IPS-18c (cell line): ENCODE measurements around the gene CTBP1.

Source experiments
- H3K4me3 ChIP-seq: 2 replicates; pipeline ENCODE4 v1.7.0; 2013; ENCODE audit warnings: low read depth, mild to moderate bottlenecking, low read length, moderate library complexity; ENCODE audit not compliant: insufficient read depth
- H3K9me3 ChIP-seq: one replicate; pipeline ENCODE4 v1.6.1; 2013; ENCODE audit warnings: mild to moderate bottlenecking, low read length, moderate library complexity; ENCODE audit not compliant: control insufficient read depth, insufficient read depth

CTBP1 gene

GRCh38 chr4:1210971-1211370 lies 38.0 kb downstream of the CTBP1 start:
- Histone ChIP-seq H3K4me3 (no peak overlapping the region), H3K9me3 (no peaks in the 10 kb centered on the region)

DNA sequence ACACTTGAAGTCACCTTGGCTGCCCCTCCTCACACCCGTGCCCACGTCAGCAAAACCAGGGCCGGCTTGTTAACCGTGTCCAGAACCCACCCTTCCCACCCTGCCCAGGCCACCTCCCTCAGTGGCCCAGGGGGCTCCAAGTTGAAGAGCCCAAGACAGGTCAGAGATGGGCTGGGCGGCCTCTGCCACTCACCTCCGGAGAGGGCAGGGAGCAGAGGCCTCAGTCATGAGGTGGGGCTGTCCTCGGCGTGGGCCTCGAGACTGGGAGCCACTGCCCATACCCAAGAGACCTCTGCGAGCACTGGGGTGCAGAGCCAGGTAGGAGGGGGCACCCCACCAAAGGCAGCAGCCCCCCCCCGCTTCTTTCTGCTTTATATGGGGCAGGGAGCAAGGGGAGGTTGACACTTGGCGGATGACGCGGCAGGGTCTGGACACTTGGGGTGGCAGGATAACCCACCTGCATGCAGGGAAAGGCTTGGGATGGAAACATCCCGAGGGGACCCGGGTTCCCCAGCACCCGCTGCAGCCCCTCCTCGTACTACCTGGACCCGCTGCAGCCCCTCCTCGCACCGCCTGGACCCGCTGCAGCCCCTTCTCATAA lies 38.6 kb downstream of the CTBP1 start:
- Histone ChIP-seq H3K4me3 (no peak overlapping the region), H3K9me3 (no peaks in the 10 kb centered on the region)

- H3K4me3 ChIP-seq, result no peak overlapping the region
- no peaks in the 10 kb centered on the region for H3K9me3 ChIP-seq
Observed at GRCh38 chr4:1209821-1210220, 39.1 kb downstream of the CTBP1 start.

GRCh38 chr4:1208970-1209704 lies 39.8 kb downstream of the CTBP1 start:
- no peaks in the 10 kb centered on the region for H3K9me3 ChIP-seq
- no peak overlapping the region for H3K4me3 ChIP-seq

- Histone ChIP-seq H3K9me3 (no peaks in the 10 kb centered on the region), H3K4me3 (no peak overlapping the region)
Observed at GRCh38 chr4:1208266-1208961, 40.5 kb downstream of the CTBP1 start.

GRCh38 chr4:1207603-1208265 lies 41.2 kb downstream of the CTBP1 start:
- H3K9me3 ChIP-seq, result no peaks in the 10 kb centered on the region
- H3K4me3 ChIP-seq, result no peak overlapping the region

- Histone ChIP-seq H3K9me3 (no peaks in the 10 kb centered on the region), H3K4me3 (no peak overlapping the region)
Observed at GRCh38 chr4:1207157-1207470, 41.8 kb downstream of the CTBP1 start.

DNA sequence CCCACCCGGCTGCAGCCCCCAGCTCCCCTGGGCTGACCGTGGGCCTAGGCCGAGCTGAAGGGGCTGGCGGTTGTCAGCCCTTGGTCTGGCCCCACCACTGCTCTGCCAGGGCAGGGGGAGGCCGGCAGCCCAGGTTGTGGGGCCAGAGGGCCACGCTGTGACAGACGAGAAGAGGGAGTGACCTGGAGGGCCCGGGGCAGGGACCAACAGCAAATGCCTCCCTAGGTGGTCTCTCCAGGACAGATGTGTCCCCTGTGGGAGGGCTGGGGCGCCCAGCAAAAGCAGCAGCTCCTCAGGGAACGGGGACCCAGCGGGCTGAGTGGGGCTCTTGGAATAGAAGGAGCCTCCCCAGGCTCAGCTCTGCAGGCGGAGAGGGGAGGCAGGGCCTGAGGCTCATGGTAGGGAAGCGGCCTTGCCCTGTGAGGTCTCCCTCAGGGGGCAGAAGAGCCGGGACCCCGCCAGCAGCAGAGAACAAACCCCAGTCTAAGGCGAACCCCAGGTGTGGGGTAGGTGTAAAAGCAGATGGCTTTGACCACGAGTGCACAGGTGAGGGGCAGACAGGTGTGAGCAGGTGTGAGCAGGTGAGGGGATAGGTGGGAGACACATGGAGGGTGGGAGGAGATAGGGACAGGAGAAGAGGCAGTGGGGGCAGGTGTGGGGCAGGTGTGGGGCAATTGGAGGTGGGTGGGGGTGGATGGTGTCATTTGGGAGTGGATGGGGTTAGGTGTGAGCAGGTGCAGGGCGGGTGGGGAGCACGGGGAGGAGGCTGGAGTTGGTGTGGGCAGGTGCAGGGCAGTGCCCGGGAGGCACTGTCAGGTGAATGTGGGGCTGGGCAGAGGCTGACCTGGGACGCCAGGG lies 42.4 kb downstream of the CTBP1 start:
- H3K9me3 ChIP-seq, result no peaks in the 10 kb centered on the region
- no peak overlapping the region for H3K4me3 ChIP-seq

DNA sequence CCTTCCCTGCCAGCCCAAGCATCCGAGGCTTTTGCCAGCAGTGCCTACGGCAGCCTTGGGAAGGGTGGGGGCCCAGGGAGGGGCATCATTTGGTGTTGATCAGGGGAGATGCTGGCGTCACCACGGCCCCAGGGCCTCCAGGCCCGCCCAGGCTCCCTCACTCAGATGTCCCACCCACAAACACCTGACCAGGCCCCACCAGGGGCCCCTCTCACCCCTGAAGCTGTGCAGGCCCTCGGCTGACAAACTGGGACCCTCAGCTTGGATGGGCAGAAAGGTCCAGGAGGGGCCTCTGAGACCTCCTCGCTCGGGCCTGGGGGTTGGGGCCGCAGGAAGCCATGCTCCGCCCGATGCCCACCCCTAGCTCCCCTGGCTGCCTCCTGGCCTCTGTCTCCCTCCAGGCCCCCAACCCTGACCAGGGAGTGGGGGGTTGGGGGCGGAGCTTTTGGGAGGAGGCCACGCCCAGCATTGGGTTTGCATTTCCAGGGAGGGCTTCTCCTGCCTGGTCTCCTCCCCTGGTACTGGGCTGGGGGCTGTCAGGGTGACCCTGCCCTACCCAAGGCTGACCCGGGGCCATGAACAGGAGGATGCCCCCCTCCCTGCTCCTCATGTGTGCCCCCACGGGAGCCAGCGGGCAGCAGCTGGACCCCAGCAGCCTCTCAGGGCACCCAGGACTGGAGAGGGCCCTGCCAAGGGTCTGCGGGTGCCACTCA lies 43.2 kb downstream of the CTBP1 start:
- Histone ChIP-seq H3K9me3 (no peaks in the 10 kb centered on the region), H3K4me3 (no peak overlapping the region)

DNA sequence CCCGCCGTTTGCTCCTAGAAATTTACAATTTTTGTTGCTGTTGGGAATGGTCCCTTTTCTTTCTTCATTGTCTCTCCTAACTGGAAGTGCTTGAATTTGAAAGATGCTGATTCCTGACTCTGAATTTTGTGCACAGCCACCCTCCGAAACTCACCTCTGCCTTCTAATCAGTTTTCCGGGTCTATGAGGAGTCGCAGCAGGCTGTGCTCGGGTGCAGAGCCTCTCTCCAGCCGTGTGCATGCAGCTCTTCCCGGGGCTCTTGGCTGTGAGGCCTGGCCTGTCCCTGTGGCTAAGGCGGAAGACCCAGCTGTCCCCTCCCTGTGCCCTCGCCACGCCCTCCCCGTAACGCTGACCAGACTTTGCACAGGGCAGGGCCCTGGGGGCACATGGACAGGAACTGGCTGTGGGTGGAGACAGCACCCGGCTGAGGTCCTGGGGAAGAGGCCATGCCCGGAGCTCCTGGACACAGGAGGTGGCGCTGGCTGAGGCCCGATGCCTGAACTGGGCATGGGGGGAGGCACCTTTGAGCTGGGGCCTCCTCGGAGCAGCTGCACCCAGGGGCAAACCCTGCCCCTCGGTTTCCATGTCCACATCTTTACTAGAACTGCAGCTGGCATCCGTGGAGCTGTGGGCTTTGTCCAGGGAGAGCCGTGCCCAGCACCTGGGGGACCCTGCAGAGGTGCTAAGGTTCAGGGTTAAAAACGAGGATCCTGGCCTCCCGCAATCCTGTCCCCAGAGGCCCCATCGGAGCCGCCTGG lies 43.9 kb downstream of the CTBP1 start:
- no peak overlapping the region for H3K4me3 ChIP-seq
- no peaks in the 10 kb centered on the region for H3K9me3 ChIP-seq

GRCh38 chr4:1204286-1204827 lies 44.6 kb downstream of the CTBP1 start:
- H3K4me3 ChIP-seq, result no peak overlapping the region

GRCh38 chr4:1203026-1203616 lies 45.8 kb downstream of the CTBP1 start:
- Histone ChIP-seq H3K4me3 (no peak overlapping the region), H3K9me3 (no peaks in the 10 kb centered on the region)

More at GRCh38 chr4:1204286-1204827, 44.6 kb downstream of the CTBP1 start:
- no peaks in the 10 kb centered on the region for H3K9me3 ChIP-seq

DNA sequence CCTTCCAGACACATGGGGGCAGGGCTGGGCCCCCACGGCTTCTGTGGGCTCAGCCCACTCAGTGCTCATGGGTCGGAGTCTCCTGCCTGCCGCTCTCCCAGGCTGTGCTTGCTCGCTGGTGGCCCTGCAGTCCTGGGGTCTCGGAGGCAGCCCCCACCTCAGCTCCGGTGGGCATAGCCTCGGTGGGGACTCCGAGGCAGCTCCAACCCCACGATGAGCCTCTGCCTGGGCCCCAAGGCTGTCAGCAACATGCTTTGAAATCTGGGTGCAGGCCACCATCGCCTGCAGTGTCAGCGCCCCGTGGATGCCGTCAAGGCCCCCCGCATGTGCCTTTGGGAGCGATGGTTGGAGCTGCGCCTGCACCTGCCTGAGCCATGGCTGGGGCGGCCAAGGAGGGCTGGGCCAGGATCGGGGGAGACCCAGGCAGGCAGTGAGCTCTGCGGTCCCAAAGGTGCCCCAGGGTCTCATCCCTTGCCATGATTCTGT lies 46.4 kb downstream of the CTBP1 start:
- H3K9me3 ChIP-seq, result no peaks in the 10 kb centered on the region
- no peak overlapping the region for H3K4me3 ChIP-seq

- no peaks in the 10 kb centered on the region for H3K9me3 ChIP-seq
- no peak overlapping the region for H3K4me3 ChIP-seq
Observed at GRCh38 chr4:1201851-1202525, 46.9 kb downstream of the CTBP1 start.
